ENCODE data around the gene TMEM191C. TPM values are rescaled to one million over a fixed set of nuclear protein-coding genes. Genes with fewer than 3 reads are reported as not detected.
"Not testable (repeated sequence)": the region's sequence is repeated elsewhere in the genome, so short reads cannot be mapped to it uniquely, and the experiment has no call there.

The TMEM191C gene
- total RNA-seq, 4 donors from 2014 or later = 0.99 to 5.1 (median 3.8) TPM; not detected in 1

DNA sequence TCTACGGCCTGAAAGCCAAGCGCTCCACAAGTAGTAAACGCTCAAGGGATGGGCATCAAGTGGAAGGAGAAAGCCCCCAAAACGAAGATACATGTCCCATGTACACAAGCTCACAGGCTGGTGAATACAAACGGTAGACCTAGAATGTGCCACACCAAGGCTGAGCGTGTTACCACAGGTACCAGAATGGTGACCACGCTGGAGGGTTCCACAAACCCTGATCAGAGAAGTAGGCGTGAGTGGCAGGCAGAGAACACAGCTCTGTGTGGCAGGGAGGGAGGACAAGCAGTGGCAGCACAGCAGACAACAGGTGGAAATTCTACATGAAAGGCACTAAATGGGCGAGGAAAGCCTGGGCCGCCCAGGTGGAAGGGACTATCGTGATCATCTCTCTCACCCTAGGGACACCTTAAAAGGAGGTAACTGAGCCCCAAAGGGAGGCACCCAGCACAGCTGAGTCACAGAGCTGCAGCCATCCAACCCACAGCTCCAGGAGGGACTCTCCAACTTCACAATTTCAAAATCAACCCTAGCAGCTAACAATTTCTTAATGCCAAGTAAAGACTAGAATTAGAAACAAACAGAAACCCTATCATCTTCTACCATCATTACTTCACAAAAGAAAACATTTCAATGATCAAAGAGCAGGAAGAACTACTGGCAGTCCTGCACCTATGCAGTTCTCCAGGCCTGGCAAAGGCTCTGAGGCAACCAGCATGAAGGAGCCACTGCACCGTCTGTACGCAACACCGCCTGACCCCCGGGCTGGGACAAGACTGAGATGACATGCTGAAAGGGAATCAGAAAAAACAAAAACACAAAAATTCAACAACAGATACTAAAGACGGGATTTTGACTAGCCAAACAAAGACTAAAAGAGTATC lies 32.7 kb downstream of the TMEM191C start:
- DNase-seq (ENCODE audit: extremely low spot score); intact Hi-C loops (cut with DNase I); H3K36me3 ChIP-seq; H3K27ac ChIP-seq (replicated peaks in 1 of 4); H3K4me3 ChIP-seq; H3K27me3 ChIP-seq; H3K9me3 ChIP-seq; H3K4me1 ChIP-seq: not testable (repeated sequence)
- no CpG with 5 or more reads among the region's 16 CpGs for WGBS

- H3K4me3 ChIP-seq; H3K27ac ChIP-seq (replicated peaks in 1 of 4); intact Hi-C loops (cut with DNase I); H3K27me3 ChIP-seq; H3K4me1 ChIP-seq; H3K9me3 ChIP-seq; DNase-seq (ENCODE audit: extremely low spot score); H3K36me3 ChIP-seq: not testable (repeated sequence)
- WGBS = no CpG with 5 or more reads among the region's 9 CpGs
These were observed 43.2 kb downstream of the TMEM191C start for GRCh38 chr22:21510397-21510796.

GRCh38 chr22:21512022-21512421 lies 44.8 kb downstream of the TMEM191C start:
- no CpG with 5 or more reads among the region's 11 CpGs for WGBS
- DNase-seq (ENCODE audit: extremely low spot score); H3K27ac ChIP-seq (replicated peaks in 1 of 4); H3K4me3 ChIP-seq; H3K9me3 ChIP-seq; H3K4me1 ChIP-seq; H3K27me3 ChIP-seq; H3K36me3 ChIP-seq; intact Hi-C loops (cut with DNase I): not testable (repeated sequence)

GRCh38 chr22:21514117-21514516 lies 46.9 kb downstream of the TMEM191C start:
- no CpG with 5 or more reads among the region's 12 CpGs for WGBS
- H3K4me1 ChIP-seq; H3K36me3 ChIP-seq; H3K27me3 ChIP-seq; intact Hi-C loops (cut with DNase I); H3K27ac ChIP-seq (replicated peaks in 1 of 4); DNase-seq (ENCODE audit: extremely low spot score); H3K4me3 ChIP-seq; H3K9me3 ChIP-seq: not testable (repeated sequence)

- WGBS = no CpG with 5 or more reads among the region's 9 CpGs
- H3K9me3 ChIP-seq; intact Hi-C loops (cut with DNase I): not testable (repeated sequence)
These were observed 48.0 kb downstream of the TMEM191C start for GRCh38 chr22:21515234-21515633.

DNA sequence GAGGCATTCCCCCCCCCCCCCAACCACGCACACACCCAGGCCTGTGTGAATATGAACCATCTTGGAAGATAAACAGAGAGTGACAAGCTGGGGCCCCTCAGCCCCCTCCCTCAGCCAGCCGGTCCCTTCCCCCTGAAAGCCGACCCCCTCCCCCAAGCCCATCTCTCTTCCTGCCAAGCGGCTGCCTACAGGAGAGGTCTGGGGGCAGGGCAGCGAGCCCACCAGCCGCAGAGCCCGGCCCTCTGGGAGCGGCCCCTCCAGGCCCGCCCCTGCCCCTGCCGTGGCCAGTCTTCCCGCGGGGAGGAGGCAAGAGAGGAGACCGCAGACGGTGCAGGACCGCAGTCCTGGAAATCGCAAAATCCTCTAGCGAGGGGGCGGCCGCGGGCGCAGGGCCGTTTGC lies 49.3 kb downstream of the TMEM191C start:
- not testable (repeated sequence) for H3K27ac ChIP-seq (replicated peaks in 1 of 4); DNase-seq (ENCODE audit: extremely low spot score); H3K27me3 ChIP-seq

More at GRCh38 chr22:21515234-21515633, 48.0 kb downstream of the TMEM191C start:
- DNase-seq (ENCODE audit: extremely low spot score); H3K4me1 ChIP-seq; H3K36me3 ChIP-seq; H3K4me3 ChIP-seq; H3K27ac ChIP-seq (replicated peaks in 1 of 4); H3K27me3 ChIP-seq: not testable (repeated sequence)

GRCh38 chr22:21516970-21517764 lies 50.0 kb downstream of the TMEM191C start:
- DNase-seq (ENCODE audit: extremely low spot score); H3K36me3 ChIP-seq; H3K9me3 ChIP-seq; H3K27me3 ChIP-seq; intact Hi-C loops (cut with DNase I); H3K4me1 ChIP-seq; H3K27ac ChIP-seq (replicated peaks in 1 of 4): not testable (repeated sequence)
- WGBS = no CpG with 5 or more reads among the region's 115 CpGs
- H3K4me3 ChIP-seq = peak overlapping the region in 1 of 4 donors; percentile 40

More for the DNA sequence above, 49.3 kb downstream of the TMEM191C start:
- H3K4me1 ChIP-seq; intact Hi-C loops (cut with DNase I); H3K36me3 ChIP-seq; H3K9me3 ChIP-seq: not testable (repeated sequence)
- WGBS = no CpG with 5 or more reads among the region's 22 CpGs
- H3K4me3 ChIP-seq = peak overlapping the region in 1 of 4 donors; percentile 40

Other genes with a start within 250 kb of the TMEM191C start
- under 1 TPM in 2 of 4 donors, not detected in 2; under 0.01 to 0.11 TPM for gene RIMBP3B, start 83.6 kb upstream of the TMEM191C start, total RNA-seq
- 1 to 10 TPM; 3.7 to 7.3 (median 5.4) TPM for gene HIC2, start 50.0 kb upstream of the TMEM191C start, total RNA-seq
- gene RIMBP3C, start 84.1 kb downstream of the TMEM191C start, total RNA-seq = not detected
- gene UBE2L3, start 100.3 kb downstream of the TMEM191C start, total RNA-seq = 10 to 100 TPM; 47.3 to 84.7 (median 65.2) TPM
- 10 to 100 TPM; 13.7 to 33.7 (median 26.2) TPM for gene YDJC, start 162.6 kb downstream of the TMEM191C start, total RNA-seq
- gene CCDC116, start 165.4 kb downstream of the TMEM191C start, total RNA-seq = under 1 TPM; 0.26 to 0.99 (median 0.55) TPM
- gene SDF2L1, start 174.9 kb downstream of the TMEM191C start, total RNA-seq = 10 to 100 TPM; 22.4 to 40.8 (median 29.3) TPM
- gene PPIL2, start 198.6 kb downstream of the TMEM191C start, total RNA-seq = 10 to 100 TPM; 16.9 to 34.3 (median 24.7) TPM